ENCODE data around the gene MED26. TPM values are rescaled to one million over a fixed set of nuclear protein-coding genes. Genes with fewer than 3 reads are reported as not detected.

MED26 gene
- total and polyA plus RNA-seq, 2 of the 8 experiments (the other 6 are each of a cell fraction or from before 2014, with no cell fraction given), result 5.3 to 10.7 TPM

- Histone ChIP-seq H3K14ac (ENCODE audit: insufficient read length) (no peak overlapping the region), H4K8ac (ENCODE audit: extremely low read depth, insufficient read depth, low read length) (no peak overlapping the region), H3K79me1 (ENCODE audit: low read depth, low read length) (peaks cover 39% of the 10 kb centered on the region), H2AK5ac (ENCODE audit: low read depth, low read length) (no peak overlapping the region), H3K79me2 (ENCODE audit: control insufficient read depth in 1 of 2, insufficient read depth in 2 of 2, low read length in 2 of 2) (peaks cover 3 to 79% of the 10 kb centered on the region in 2 experiments; a peak in 3 of 4 replicates), H2BK5ac (ENCODE audit: low read depth, low read length) (peak overlapping the region; percentile 60), H4K20me1 (replicated peaks in 1 of 2; ENCODE audit: control insufficient read depth in 1 of 2, insufficient read depth in 2 of 2, low read length in 2 of 2) (peaks cover 24 to 38% of the 10 kb centered on the region in 2 experiments), H3K23me2 (ENCODE audit: low read depth, low read length) (no peaks in the 10 kb centered on the region), H2BK20ac (ENCODE audit: low read length) (no peak overlapping the region), H3K56ac (replicated peaks; ENCODE audit: insufficient read length, low read depth, low read length) (no peak overlapping the region), H2BK12ac (ENCODE audit: low read depth, low read length) (peak overlapping the region; percentile 68; the same call in 1 of the 2 replicates), H3K23ac (ENCODE audit: insufficient read length) (no peak overlapping the region), H4K5ac (ENCODE audit: insufficient read length, low read depth, low read length) (no peak overlapping the region), H3K9me3 (ENCODE audit: insufficient read depth in 2 of 2, low read depth in 1 of 2, low read length in 1 of 2) (no peaks in the 10 kb centered on the region), H3K9ac (replicated peaks in 1 of 4; ENCODE audit: extremely low read depth in 1 of 4, low read depth in 3 of 4, low read length in 3 of 4) (peak overlapping the region in 1 of 4 experiments; percentile 16; a peak in 1 of 7 replicates), H2AFZ (ENCODE audit: low read length) (no peak overlapping the region), H3K4ac (replicated peaks; ENCODE audit: insufficient read length, low read depth, low read length) (no peak overlapping the region), H3K18ac (ENCODE audit: extremely low read depth, low read length) (no peak overlapping the region), H3K36me3 (ENCODE audit: control insufficient read depth in 2 of 4, insufficient read depth in 4 of 4, low read length in 3 of 4) (peaks cover 0 to 11% (median 3%) of the 10 kb centered on the region in 4 experiments; a peak in 5 of 8 replicates), H3K27me3 (replicated peaks in 1 of 4; ENCODE audit: control insufficient read depth in 3 of 4, extremely low read depth in 1 of 4, insufficient read depth in 3 of 4, low read length in 3 of 4) (no peaks in the 10 kb centered on the region), H3K4me3 (ENCODE audit: extremely low read depth in 1 of 4, insufficient read depth in 2 of 4, low read depth in 3 of 4, low read length in 4 of 4) (no peak overlapping the region), H4K91ac (replicated peaks; ENCODE audit: insufficient read length, low read length) (no peak overlapping the region), H3K4me1 (replicated peaks in 1 of 4; ENCODE audit: control insufficient read depth in 3 of 4, insufficient read depth in 4 of 4, low read length in 3 of 4) (peaks cover 0 to 26% (median 13%) of the 10 kb centered on the region in 4 experiments; a peak in 6 of 7 replicates), H3K27ac (ENCODE audit: low read depth, low read length) (no peak overlapping the region), H2BK120ac (replicated peaks; ENCODE audit: low read depth, low read length) (no peak overlapping the region), H3K4me2 (ENCODE audit: insufficient read depth in 1 of 2, low read depth in 2 of 2, low read length in 2 of 2) (no peak overlapping the region), H2BK15ac (ENCODE audit: low read length) (no peak overlapping the region)
- POLR2A ChIA-PET (ENCODE audit: partially characterized antibody), result interaction anchor here (1.1 to 5.9 kb wide), 3 partner anchors 10 to 40 kb away, joined by 3 to 58 read pairs (median 4); partner anchors contain the start of gene SLC35E1
- no peak for FAIRE-seq
- no peak for TF ChIP-seq ASH2L (IDR thresholded peaks at IDR 0.05; ENCODE audit: low read length)
- no peak for TF ChIP-seq MAFK (IDR thresholded peaks at IDR 0.05; ENCODE audit: low read depth, low read length)
- CTCF ChIA-PET (ENCODE audit: partially characterized antibody), result interaction anchor here (1.0 to 2.0 kb wide), 5 partner anchors 12 to 48 kb away, joined by 3 to 8 read pairs (median 3); no protein-coding TSS in a partner anchor
- DNase-seq (ENCODE audit: low read depth in 1 of 2, low spot score in 2 of 2), result no peak
- 85% methylated on average over 12 of the region's 12 CpGs; no CpG with 5 or more reads in 1 of the 2 experiments for WGBS, 2 experiments (ENCODE audit: extremely low coverage in 1 of 2, insufficient coverage in 1 of 2, insufficient read length in 1 of 2, insufficient replicate concordance in 2 of 2, low coverage in 1 of 2, low lambda C conversion rate in 2 of 2, missing lambda C conversion rate in 1 of 2)
Observed at GRCh38 chr19:16581145-16581970, 46.6 kb downstream of the MED26 start.

Data from H1 (cell line).